CD14-positive monocyte (primary cell): ENCODE data around the gene TMEM150C. TPM values are rescaled to one million over a fixed set of nuclear protein-coding genes. Genes with fewer than 3 reads are reported as not detected.

Experiments
- DNase-seq, 3 donors: peaks; one replicate each; pipeline ENCODE4 v3.0.0-alpha.2; 2011 to 2022
- H2AFZ ChIP-seq: 2 replicates; pipeline ENCODE4 v1.6.0; 2012; ENCODE audit warnings: mild to moderate bottlenecking, low read depth, low read length, inconsistent platforms; ENCODE audit not compliant: insufficient read depth, poor library complexity, severe bottlenecking
- H3K27ac ChIP-seq, 2 donors: 1 replicate in 1 of 2; 2 replicates in 1 of 2; pipeline ENCODE4 v1.5.1; 2012 to 2013; ENCODE audit warnings: low read length in 2 of 2, control low read depth in 1 of 2, inconsistent platforms in 1 of 2, low read depth in 1 of 2, mild to moderate bottlenecking in 1 of 2
- H3K27me3 ChIP-seq, 2 donors: one replicate each; pipeline versions ENCODE4 v1.6.0 to v1.6.1; 2011 to 2013; ENCODE audit warnings: low read length in 2 of 2; ENCODE audit not compliant: control insufficient read depth in 2 of 2, insufficient read depth in 2 of 2
- H3K36me3 ChIP-seq, 2 donors: replicated peaks in 1 of 2; 1 replicate in 1 of 2; 2 replicates in 1 of 2; pipeline versions ENCODE4 v1.5.1 to v1.6.1; 2012 to 2013; ENCODE audit warnings: low read length in 2 of 2, control low read depth in 1 of 2, inconsistent platforms in 1 of 2, mild to moderate bottlenecking in 1 of 2; ENCODE audit not compliant: insufficient read depth in 2 of 2, control insufficient read depth in 1 of 2
- H3K4me1 ChIP-seq, 2 donors: 1 replicate in 1 of 2; 2 replicates in 1 of 2; pipeline versions ENCODE4 v1.5.1 to v1.6.1; 2012 to 2013; ENCODE audit warnings: low read length in 2 of 2, control low read depth in 1 of 2, inconsistent platforms in 1 of 2, mild to moderate bottlenecking in 1 of 2, moderate library complexity in 1 of 2; ENCODE audit not compliant: insufficient read depth in 2 of 2, control insufficient read depth in 1 of 2
- H3K4me2 ChIP-seq: replicated peaks from 2 replicates; pipeline ENCODE3; 2012; ENCODE audit warnings: low read length, moderate library complexity, mild to moderate bottlenecking; ENCODE audit not compliant: poor library complexity, severe bottlenecking; ENCODE audit errors: extremely low read depth
- H3K4me3 ChIP-seq, 3 experiments: fragments of 200-600 bp in 1 of 3; sonication (generic) in 1 of 3; replicated peaks in 1 of 3; 1 replicate in 2 of 3; 2 replicates in 1 of 3; pipeline ENCODE4 v1.5.1; 2011 to 2013; ENCODE audit warnings: low read length in 3 of 3, mild to moderate bottlenecking in 3 of 3, control low read depth in 2 of 3, low read depth in 2 of 3, inconsistent platforms in 1 of 3, moderate library complexity in 1 of 3
- H3K79me2 ChIP-seq: 2 replicates; pipeline ENCODE4 v1.6.0; 2012; ENCODE audit warnings: mild to moderate bottlenecking, control low read depth, inconsistent platforms, low read length, moderate library complexity; ENCODE audit not compliant: insufficient read depth
- H3K9ac ChIP-seq: 2 replicates; pipeline ENCODE4 v1.6.0; 2017; ENCODE audit warnings: low read length, mild to moderate bottlenecking; ENCODE audit not compliant: insufficient read depth, poor library complexity, severe bottlenecking
- H3K9me3 ChIP-seq, 2 donors: replicated peaks in 1 of 2; 1 replicate in 1 of 2; 2 replicates in 1 of 2; pipeline versions ENCODE4 v1.5.1 to v1.6.1; 2012 to 2013; ENCODE audit warnings: low read length in 2 of 2, control low read depth in 1 of 2; ENCODE audit not compliant: control insufficient read depth in 1 of 2, insufficient read depth in 1 of 2
- H4K20me1 ChIP-seq: 2 replicates; pipeline ENCODE4 v1.6.0; 2012; ENCODE audit warnings: mild to moderate bottlenecking, low read length, control low read depth, moderate library complexity; ENCODE audit not compliant: insufficient read depth
- H3K27ac Mint-ChIP-seq, 7 donors: one replicate each; pipeline ENCODE4 v1.8.0; 2020; ENCODE audit warnings: mild to moderate bottlenecking in 7 of 7, mixed read lengths in 7 of 7, moderate library complexity in 6 of 7, inconsistent platforms in 2 of 7
- H3K27me3 Mint-ChIP-seq, 3 donors: one replicate each; pipeline ENCODE4 v1.8.0; 2021 to 2022; ENCODE audit warnings: low read depth in 3 of 3, mild to moderate bottlenecking in 3 of 3, mixed read lengths in 3 of 3, moderate library complexity in 3 of 3, inconsistent platforms in 1 of 3
- H3K36me3 Mint-ChIP-seq, 2 donors: one replicate each; pipeline ENCODE4 v1.8.0; 2020; ENCODE audit warnings: mixed read lengths in 2 of 2, inconsistent platforms in 1 of 2, mild to moderate bottlenecking in 1 of 2
- H3K4me1 Mint-ChIP-seq: one replicate; pipeline ENCODE4 v1.8.0; 2020; ENCODE audit warnings: mild to moderate bottlenecking, mixed read lengths
- H3K4me3 Mint-ChIP-seq, 2 donors: one replicate each; pipeline ENCODE4 v1.8.0; 2020; ENCODE audit warnings: mild to moderate bottlenecking in 2 of 2, mixed read lengths in 2 of 2, moderate library complexity in 1 of 2
- H3K9me3 Mint-ChIP-seq, 7 donors: one replicate each; pipeline ENCODE4 v1.8.0; 2020 to 2022; ENCODE audit warnings: mixed read lengths in 7 of 7, mild to moderate bottlenecking in 6 of 7, moderate library complexity in 6 of 7, inconsistent platforms in 2 of 7
- CTCF ChIP-seq: fragments of 200-600 bp; IDR thresholded peaks from one replicate; pipeline ENCODE4 v1.8.0; 2022; ENCODE audit warnings: antibody characterized with exemption, mild to moderate bottlenecking
- WGBS: methylation state at CpG from one replicate; pipeline ENCODE4 v1.1.5; 2013; ENCODE audit warnings: missing lambda C conversion rate; ENCODE audit not compliant: insufficient coverage; 5-methylcytosine and 5-hydroxymethylcytosine counted together
- intact Hi-C, 2 donors: fragments of 100-400 bp; cut with micrococcal nuclease; formaldehyde crosslinking; loops; one replicate each; pipeline versions ENCODE4 v1.15.0 to v1.15.1; 2023
- polyA plus RNA-seq, 3 donors: library from polyadenylated mRNA; depleted of rRNA in 1 of 3; unstranded in 2 of 3; stranded (reverse) in 1 of 3; fragments of 300-500 nt in 2 of 3; fragments of >200 nt in 1 of 3; fragmentation: Illumina TruSeq in 2 of 3; gene quantifications; 1 replicate in 2 of 3; 2 replicates in 1 of 3; pipeline ENCODE4 v1.2.3, GENCODE V29; 2012 to 2021

The TMEM150C gene
- polyA plus RNA-seq, 3 donors = not detected

GRCh38 chr4:82461710-82462109 lies 100.1 kb downstream of the TMEM150C start:
- no peaks in the 10 kb centered on the region for H4K20me1 ChIP-seq
- no CpG with 5 or more reads among the region's 2 CpGs for WGBS
- no peaks in the 10 kb centered on the region for H3K4me1 ChIP-seq
- H3K4me3 ChIP-seq = no peak overlapping the region
- DNase-seq = no peak
- no peak overlapping the region for H3K4me3 Mint-ChIP-seq
- H3K79me2 ChIP-seq = no peaks in the 10 kb centered on the region
- no peaks in the 10 kb centered on the region for H3K27me3 Mint-ChIP-seq
- no peak overlapping the region for H3K27ac Mint-ChIP-seq
- no peaks in the 10 kb centered on the region for H3K9me3 Mint-ChIP-seq
- no peak overlapping the region for H3K4me2 ChIP-seq
- H3K4me1 Mint-ChIP-seq = peaks cover 8% of the 10 kb centered on the region
- no peak overlapping the region for H3K9ac ChIP-seq
- H2AFZ ChIP-seq = no peak overlapping the region
- no peak overlapping the region for H3K27ac ChIP-seq
- intact Hi-C loops = loop anchor here (2.0 to 5.0 kb wide), 2 partner anchors 277 to 281 kb away; no protein-coding TSS in a partner anchor
- no peaks in the 10 kb centered on the region for H3K9me3 ChIP-seq
- no peaks in the 10 kb centered on the region for H3K27me3 ChIP-seq
- H3K36me3 Mint-ChIP-seq = peaks cover 47 to 52% of the 10 kb centered on the region in 2 donors
- no peak for TF ChIP-seq CTCF
- H3K36me3 ChIP-seq = peaks cover 42 to 53% of the 10 kb centered on the region in 2 donors

GRCh38 chr4:82458729-82459128 lies 103.1 kb downstream of the TMEM150C start:
- no peak overlapping the region for H3K4me3 ChIP-seq
- peaks cover 61 to 64% of the 10 kb centered on the region in 2 donors for H3K36me3 Mint-ChIP-seq
- WGBS = no CpG with 5 or more reads among the region's 2 CpGs

More at GRCh38 chr4:82458729-82459128, 103.1 kb downstream of the TMEM150C start:
- TF ChIP-seq CTCF = no peak
- Histone ChIP-seq H4K20me1 (no peaks in the 10 kb centered on the region), H3K4me1 (no peaks in the 10 kb centered on the region), H3K36me3 (peaks cover 52 to 75% of the 10 kb centered on the region in 2 donors), H3K79me2 (no peaks in the 10 kb centered on the region), H3K9me3 (no peaks in the 10 kb centered on the region), H3K27ac (no peak overlapping the region), H3K4me2 (no peak overlapping the region), H3K9ac (no peak overlapping the region), H2AFZ (no peak overlapping the region), H3K27me3 (no peaks in the 10 kb centered on the region)
- intact Hi-C loops = no loop called here
- peak overlapping the region in 1 of 7 donors; percentile 21 for H3K27ac Mint-ChIP-seq
- H3K27me3 Mint-ChIP-seq = no peaks in the 10 kb centered on the region
- no peak overlapping the region for H3K4me3 Mint-ChIP-seq
- peaks cover 2% of the 10 kb centered on the region for H3K4me1 Mint-ChIP-seq
- no peaks in the 10 kb centered on the region for H3K9me3 Mint-ChIP-seq
- no peak for DNase-seq
